Renal pelvis (tissue), 4 donors: ENCODE measurements around the gene MYL3. TPM values are rescaled to one million over a fixed set of nuclear protein-coding genes. Genes with fewer than 3 reads are reported as not detected.
"Not testable (repeated sequence)": the region's sequence is repeated elsewhere in the genome, so short reads cannot be mapped to it uniquely, and the experiment has no call there.

Experiments used
- DNase-seq: peaks from one replicate; pipeline ENCODE4 v3.0.0-alpha.2; 2013
- polyA plus RNA-seq, 3 donors: library from polyadenylated mRNA; unstranded; fragments of 120-200 nt; gene quantifications; one replicate each; pipeline ENCODE4 v1.2.1, GENCODE V29; 2013; ENCODE audit not compliant: insufficient read length in 3 of 3

The MYL3 gene
- polyA plus RNA-seq, 3 donors = 25.0 to 28.2 (median 25.4) TPM

GRCh38 chr3:46830801-46831200 lies 32.4 kb downstream of the MYL3 start:
- no peak for DNase-seq

- DNase-seq = no peak
Measured at GRCh38 chr3:46829699-46830208, 33.5 kb downstream of the MYL3 start.

GRCh38 chr3:46825450-46825849 lies 37.8 kb downstream of the MYL3 start:
- DNase-seq = no peak

- no peak for DNase-seq
Measured at GRCh38 chr3:46824211-46824970, 38.9 kb downstream of the MYL3 start.

- DNase-seq = not testable (repeated sequence)
Measured at GRCh38 chr3:46823314-46823713, 39.9 kb downstream of the MYL3 start.

- DNase-seq = no peak
Measured at GRCh38 chr3:46821553-46821952, 41.7 kb downstream of the MYL3 start.

GRCh38 chr3:46820852-46821251 lies 42.4 kb downstream of the MYL3 start:
- no peak for DNase-seq

- peak; percentile 66 for DNase-seq
Measured at GRCh38 chr3:46812237-46812791, 50.9 kb downstream of the MYL3 start.

- no peak for DNase-seq
Measured at GRCh38 chr3:46811615-46812236, 51.5 kb downstream of the MYL3 start.

GRCh38 chr3:46808766-46809165 lies 54.5 kb downstream of the MYL3 start:
- DNase-seq = not testable (repeated sequence)

Other genes starting within 250 kb of the MYL3 start
- 10 to 100 TPM; 10.4 to 20.6 (median 19.3) TPM for gene ALS2CL, start 169.8 kb downstream of the MYL3 start, polyA plus RNA-seq
- 1 to 10 TPM in 1 of 3 donors, under 1 TPM in 2; 0.90 to 1.3 (median 0.95) TPM for gene TMIE, start 162.1 kb downstream of the MYL3 start, polyA plus RNA-seq
- 1 to 10 TPM; 2.6 to 5.1 (median 3.8) TPM for gene PRSS50, start 145.6 kb downstream of the MYL3 start, polyA plus RNA-seq
- 100 to 1,000 TPM; 247 to 269 (median 251) TPM for gene PTH1R, start 14.3 kb upstream of the MYL3 start, polyA plus RNA-seq
- 10 to 100 TPM; 54.2 to 58.1 (median 56.0) TPM for gene CCDC12, start 113.3 kb upstream of the MYL3 start, polyA plus RNA-seq
- gene NBEAL2, start 116.2 kb upstream of the MYL3 start, polyA plus RNA-seq = 10 to 100 TPM; 41.2 to 58.2 (median 56.5) TPM